NCI-H128 (cell line): Measurements from ENCODE around the gene THOP1.

Source experiments
- DNase-seq: peaks from one replicate; lab custom pipeline; 2025; ENCODE audit not compliant: unreplicated experiment; lab: John Stamatoyannopoulos, UW

Gene THOP1

GRCh38 chr19:2802826-2803225, 17.5 kb downstream of the THOP1 start:
- DNase-seq: no peak

GRCh38 chr19:2803486-2804155, 18.3 kb downstream of the THOP1 start:
- no peak for DNase-seq

- no peak for DNase-seq
Observed at GRCh38 chr19:2804156-2805004, 19.1 kb downstream of the THOP1 start.

- no peak for DNase-seq
Observed at GRCh38 chr19:2805261-2805900, 20.1 kb downstream of the THOP1 start.

GRCh38 chr19:2805991-2806649, 20.8 kb downstream of the THOP1 start:
- DNase-seq: no peak

- no peak for DNase-seq
Observed at GRCh38 chr19:2806736-2807378, 21.6 kb downstream of the THOP1 start.

GRCh38 chr19:2807379-2808128, 22.3 kb downstream of the THOP1 start:
- no peak for DNase-seq

- DNase-seq: no peak
Observed at GRCh38 chr19:2808129-2808941, 23.0 kb downstream of the THOP1 start.

GRCh38 chr19:2809387-2810140, 24.3 kb downstream of the THOP1 start:
- DNase-seq: no peak

GRCh38 chr19:2810141-2811091, 25.1 kb downstream of the THOP1 start:
- DNase-seq: no peak

GRCh38 chr19:2811221-2811722, 26.0 kb downstream of the THOP1 start:
- DNase-seq: no peak

- DNase-seq: no peak
Observed at GRCh38 chr19:2811735-2812413, 26.6 kb downstream of the THOP1 start.

GRCh38 chr19:2812414-2813234, 27.3 kb downstream of the THOP1 start:
- DNase-seq: no peak

- DNase-seq: no peak
Observed at GRCh38 chr19:2813235-2814160, 28.2 kb downstream of the THOP1 start.

GRCh38 chr19:2814426-2814825, 29.1 kb downstream of the THOP1 start:
- DNase-seq: no peak
